ENCODE results near the gene EXD3.
"Not testable (repeated sequence)": the region's sequence is repeated elsewhere in the genome, so short reads cannot be mapped to it uniquely, and the experiment has no call there.

The EXD3 gene

GRCh38 chr9:137430723-137431415, 7.9 kb upstream of the EXD3 start:
- FAIRE-seq: no peak

DNA sequence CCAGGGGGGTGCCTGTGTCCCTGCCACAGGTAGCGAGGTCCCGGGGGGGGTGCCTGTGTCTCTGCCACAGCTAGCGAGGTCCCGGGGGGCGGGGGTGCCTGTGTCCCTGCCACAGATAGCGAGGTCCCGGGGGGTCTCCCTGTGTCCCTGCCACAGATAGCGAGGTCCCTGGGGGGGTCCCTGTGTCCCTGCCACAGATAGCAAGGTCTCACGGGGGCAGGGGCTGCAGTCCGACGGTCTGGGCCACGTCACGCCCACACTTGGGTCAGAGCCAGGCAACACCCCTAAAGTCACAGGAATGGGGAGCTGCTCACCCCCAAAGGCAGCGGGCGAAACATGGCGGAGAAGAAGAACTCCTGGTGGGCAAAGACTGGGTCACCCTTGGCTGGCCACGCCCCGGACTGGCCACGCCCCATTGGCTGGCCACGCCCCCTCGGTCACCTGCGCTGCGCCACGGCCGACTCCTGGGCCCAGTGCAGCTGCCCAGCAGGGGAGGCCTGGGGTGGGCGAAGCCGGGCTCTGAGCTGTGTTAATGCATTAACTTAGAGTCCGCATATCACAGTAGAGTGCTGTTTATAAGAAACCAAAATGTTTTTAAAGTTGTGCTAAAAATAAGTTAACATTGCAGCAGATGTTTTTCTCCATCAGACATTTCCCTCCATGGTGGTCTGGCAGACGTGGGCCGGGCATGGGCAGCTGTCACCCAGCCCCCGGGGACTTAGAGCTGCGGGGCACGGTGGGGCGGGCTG, 7.2 kb upstream of the EXD3 start:
- no peak for FAIRE-seq

- FAIRE-seq: no peak
These were observed 6.6 kb upstream of the EXD3 start for GRCh38 chr9:137429546-137429890.

DNA sequence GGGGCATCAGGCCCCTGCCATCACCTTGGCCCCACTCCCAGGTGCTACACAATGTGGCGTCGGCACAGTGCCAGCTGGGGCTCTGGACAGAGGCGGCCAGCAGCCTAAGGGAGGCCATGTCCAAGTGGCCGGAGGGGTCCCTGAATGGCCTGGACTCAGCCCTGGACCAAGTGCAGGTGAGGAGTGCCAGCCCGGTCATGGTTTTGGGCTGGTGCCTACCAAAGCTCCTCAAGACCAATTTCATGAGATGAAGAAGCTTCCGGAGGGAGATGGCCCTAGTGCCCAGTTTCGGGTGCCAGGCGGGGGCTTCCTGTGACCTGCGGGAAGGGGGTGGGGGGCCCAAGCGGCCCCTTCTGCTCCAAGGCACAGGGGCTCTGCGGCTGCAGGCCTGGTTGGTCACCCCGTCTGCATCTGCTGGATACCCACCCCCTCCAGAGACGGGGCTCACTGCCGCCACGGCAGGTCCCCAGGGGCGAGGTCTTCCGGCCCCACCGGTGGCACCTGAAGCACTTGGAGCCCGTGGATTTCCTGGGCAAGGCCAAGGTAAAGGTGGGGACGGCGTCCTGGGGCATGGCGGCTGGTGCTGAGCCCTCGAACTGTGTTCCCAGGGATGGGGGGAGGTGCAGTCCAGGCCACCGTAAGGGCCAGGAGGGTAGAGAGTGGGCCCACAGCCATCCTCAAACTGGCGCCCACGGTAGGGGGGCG, 6.0 kb upstream of the EXD3 start:
- no peak for FAIRE-seq

- no peak for FAIRE-seq
These were observed 5.3 kb upstream of the EXD3 start for GRCh38 chr9:137428311-137428630.

DNA sequence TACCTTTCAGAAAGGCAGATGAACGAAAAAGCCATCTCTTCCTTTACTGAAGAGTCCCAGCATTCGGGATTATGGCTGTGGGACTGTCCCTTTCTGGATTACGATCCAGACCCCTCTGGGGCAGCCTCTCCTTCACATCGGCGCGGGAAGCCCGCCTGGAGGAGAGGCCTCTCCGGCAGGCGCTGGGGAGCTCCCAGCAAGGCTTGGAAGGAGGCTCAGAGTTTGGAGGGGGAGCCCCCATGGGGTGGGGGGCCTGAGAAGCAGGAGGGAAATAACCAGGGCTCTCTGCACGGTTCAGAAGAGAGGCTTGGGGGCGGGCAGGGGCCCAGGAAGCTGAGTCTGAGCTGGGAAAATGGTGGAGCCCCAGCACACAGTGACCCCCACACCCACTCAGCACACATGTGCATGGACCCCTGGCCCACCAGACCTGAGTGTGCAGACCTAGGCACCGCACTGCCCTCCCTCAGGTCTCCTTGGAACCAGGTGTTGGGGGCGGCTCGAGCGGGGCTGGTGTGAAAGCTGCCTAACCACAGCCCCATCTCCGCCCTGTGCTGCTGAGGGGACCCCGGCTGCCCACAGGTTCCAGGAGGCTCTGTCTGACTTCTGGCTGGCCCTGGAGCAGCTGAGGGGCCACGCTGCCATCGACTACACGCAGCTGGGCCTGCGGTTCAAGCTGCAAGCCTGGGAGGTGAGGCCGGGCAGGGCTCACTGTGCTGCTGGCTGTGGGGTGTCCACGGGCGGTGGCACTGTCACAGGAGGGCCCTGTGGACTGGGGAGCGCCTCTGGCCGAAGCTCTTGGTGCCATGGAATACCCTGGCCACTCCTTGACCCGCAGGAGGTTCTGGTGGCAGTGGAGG, 4.7 kb upstream of the EXD3 start:
- no peak for FAIRE-seq

GRCh38 chr9:137426018-137426681, 3.2 kb upstream of the EXD3 start:
- FAIRE-seq: no peak

- no peak for FAIRE-seq
These were observed 741 bp upstream of the EXD3 start for GRCh38 chr9:137423514-137424291.

DNA sequence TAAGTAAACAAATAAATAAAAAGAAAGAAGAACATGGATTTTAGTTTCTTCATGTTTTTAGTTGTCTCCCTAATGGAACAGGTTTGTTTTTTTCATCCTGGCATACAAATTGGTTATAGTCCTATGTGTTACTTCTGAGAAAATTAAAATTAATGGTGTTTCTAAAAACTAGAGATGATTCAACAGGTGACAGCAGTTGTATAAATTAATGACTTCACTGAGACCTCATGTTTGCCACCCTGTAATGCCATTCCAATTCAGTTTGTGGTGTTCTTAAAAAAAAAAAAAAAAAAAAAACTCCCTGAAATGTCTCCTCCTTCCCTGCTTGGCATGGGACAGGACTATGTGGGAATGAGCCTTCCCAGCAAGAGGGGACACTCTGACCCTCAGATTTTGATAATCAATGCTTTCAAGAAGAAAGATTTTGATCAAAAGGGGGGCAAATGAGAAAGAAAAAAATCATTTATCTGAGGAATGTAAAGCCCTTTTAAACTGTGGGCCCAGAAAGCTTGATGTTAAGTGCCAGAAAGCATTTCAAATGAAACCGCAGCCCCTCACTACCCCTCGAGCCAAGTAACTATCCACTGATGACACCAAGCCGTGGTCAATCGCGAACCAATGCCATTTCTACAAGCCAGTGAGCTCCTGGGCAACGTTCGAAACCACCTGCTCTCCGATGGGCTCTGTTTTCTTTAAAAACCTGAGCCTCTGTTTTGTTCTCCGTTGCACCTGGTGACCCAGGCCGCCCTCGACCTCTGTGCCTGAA, 941 bp downstream of the EXD3 start:
- no peak for FAIRE-seq

GRCh38 chr9:137417161-137418021, 5.6 kb downstream of the EXD3 start:
- FAIRE-seq: no peak

DNA sequence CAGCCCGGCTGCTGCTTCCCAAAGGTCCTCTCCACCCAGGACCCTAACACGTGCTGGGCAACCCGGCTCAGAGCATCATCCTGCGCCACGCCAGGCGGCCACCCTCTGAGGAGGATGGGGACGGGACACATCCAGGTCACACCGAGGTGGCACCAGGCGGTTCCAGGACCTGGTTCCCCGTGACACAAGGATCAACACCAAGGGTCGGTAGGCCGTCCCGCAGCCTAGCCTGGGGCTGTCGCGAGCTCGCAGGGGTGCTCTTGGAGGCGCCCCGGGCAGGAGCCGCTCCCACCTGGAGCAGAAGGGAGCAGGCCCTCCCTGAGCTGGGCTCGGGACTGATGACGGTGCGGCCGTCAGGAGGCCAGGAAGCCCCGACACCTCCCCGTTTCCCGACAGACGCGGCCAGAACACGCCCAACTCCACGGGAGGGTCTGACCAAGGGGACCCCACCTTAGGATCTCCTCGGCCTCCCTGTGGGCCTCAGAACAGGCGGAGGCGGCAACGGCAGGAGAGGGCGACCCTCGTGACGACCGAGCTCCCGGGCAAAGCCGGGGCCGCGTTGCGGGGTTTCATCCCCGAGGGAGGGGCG, 6.3 kb downstream of the EXD3 start:
- no peak for FAIRE-seq

GRCh38 chr9:137416006-137416562, 6.9 kb downstream of the EXD3 start:
- FAIRE-seq: no peak

- FAIRE-seq: no peak
These were observed 7.5 kb downstream of the EXD3 start for GRCh38 chr9:137415451-137415850.

DNA sequence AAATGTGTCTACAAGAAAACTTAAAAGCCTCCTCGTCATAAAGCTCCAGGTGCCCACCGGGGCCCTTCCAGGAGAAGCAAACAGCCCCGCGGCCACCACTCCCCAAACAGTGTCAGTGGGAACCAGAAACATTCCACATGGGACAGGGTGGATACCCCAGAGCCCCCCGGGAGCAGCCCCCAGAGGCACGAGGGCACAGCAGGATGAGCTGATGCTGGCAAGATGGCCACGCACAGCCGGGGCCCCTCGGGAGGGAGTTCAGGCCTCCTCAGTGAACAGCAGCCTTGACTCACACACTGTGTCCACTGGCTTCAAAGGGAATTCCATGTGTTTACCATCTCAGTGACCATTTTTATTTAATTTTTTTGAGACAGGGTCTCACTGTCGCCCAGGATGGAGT, 10.5 kb downstream of the EXD3 start:
- no peak for FAIRE-seq

DNA sequence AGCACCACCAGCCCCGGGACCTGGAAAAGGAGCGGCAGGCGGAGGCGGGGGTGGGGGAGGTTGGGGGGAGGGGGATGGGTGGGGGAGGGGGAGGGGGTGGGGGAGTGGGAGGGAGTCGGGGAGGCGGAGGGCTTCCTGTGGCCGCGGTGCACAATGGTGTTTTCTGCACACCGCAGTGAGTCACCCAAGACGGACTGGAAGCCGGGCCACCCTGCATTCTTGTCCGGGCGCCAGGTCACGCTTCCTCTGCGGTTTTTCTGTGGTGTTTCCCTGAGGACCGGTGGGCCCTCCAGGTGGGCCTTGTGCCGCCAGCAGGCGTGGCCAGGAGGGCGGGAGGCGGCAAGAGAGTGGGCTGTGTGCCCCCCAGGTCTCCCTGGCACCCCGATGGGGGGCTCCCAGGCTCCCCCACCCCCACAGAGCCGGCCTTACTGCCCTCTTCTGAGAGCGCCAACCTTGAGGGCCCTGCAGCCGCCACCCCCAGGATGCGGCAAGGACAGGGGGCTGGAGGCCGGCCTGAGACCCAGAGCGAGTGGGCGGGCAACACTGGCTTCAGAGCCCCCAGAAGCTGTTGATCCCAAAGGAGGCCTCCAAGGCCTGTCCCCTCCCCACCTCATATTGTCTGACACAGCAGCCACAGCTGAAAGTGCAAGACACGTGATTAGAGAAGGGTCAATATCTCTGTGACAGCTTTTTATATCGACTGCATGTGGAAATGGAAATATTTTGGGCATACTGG, 11.1 kb downstream of the EXD3 start:
- FAIRE-seq: no peak

DNA sequence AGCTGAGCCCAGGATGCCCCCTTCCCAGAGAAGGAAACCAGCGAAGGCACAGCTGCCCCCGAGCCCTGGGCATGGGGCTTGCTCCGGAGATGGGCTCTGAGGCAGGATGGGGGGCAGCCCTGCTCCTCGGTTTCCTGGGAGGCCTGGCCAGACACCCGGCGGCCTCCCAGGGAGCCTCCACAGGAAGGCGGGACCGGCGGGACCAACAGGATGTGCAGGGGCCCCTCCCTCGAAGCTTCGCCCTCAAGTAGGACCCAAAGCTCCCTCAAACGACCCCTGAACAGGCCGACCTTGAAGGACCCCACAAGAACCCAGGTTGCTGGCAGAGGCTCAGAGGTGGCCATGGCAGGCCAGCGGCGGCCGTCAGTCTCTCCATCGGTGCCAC, 11.7 kb downstream of the EXD3 start:
- FAIRE-seq: no peak

DNA sequence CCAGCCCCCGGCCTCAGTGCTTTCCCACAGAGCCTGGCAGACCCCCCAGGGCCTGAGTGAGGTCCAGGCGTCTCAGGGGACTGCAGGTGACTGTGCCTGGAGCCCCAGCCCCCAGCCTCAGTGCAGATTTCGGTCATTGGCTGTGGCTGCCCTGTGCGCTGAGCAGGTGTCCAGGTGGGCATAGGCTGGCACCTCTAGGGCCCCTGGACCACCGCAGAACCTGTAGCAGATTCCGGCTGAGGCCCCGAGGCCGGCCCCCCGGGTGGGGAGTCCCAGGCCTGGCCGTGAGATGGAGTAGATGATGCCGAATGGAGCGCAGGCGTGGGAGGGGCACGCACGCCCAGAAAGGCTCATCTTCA, 12.1 kb downstream of the EXD3 start:
- no peak for FAIRE-seq

DNA sequence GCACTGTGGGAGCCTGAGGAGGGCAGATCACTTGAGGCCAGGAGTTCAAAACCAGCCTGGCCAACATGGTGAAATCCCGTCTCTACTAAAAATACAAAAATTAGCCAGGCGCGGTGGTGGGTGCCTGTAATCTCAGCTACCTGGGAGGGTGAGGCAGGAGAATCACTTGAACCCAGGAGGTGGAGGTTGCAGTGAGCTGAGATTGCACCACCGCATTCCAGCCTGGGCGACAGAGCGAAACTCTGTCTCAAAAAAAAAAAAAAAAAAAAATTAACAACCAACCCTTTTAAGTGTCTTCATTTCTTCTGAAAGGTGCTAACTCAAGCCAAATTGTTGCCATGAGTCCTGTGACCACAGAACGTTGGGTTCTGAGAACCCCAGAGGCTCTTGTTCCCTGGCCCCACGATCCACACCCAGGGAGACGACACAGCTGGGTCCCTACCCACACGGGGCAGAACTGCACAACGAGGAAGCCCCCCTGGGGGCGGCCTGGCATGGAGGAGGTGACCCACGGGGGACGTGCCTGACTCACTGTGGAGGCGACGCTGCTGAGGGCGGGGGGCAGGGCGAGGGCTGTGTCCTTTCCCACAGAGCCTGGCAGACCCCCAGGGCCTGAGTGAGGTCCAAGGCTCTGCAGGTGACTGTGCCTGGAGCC, 12.6 kb downstream of the EXD3 start:
- FAIRE-seq: not testable (repeated sequence)
